GM21447 (cell line): Measurements from ENCODE around the gene STK11IP.

Experiments used
- ATAC-seq: cut with Tn5 transposase; IDR thresholded peaks from one replicate; pipeline ENCODE4 v1.9.1; 2021; ENCODE audit not compliant: unreplicated experiment

Gene STK11IP

GRCh38 chr2:219597552-219598307, at the start of gene STK11IP:
Gene STK11IP (plus strand): TSS chr2:219597857. CDS start chr2:219598120, 263 bp downstream.
- peak; percentile 94 for ATAC-seq

- ATAC-seq: no peak
Measured at GRCh38 chr2:219548990-219549389, 48.7 kb upstream of the STK11IP start.

- no peak for ATAC-seq
Measured at GRCh38 chr2:219549619-219550018, 48.0 kb upstream of the STK11IP start.

GRCh38 chr2:219551441-219552381, 45.9 kb upstream of the STK11IP start:
- peak; percentile 31 for ATAC-seq

- peak; percentile 83 for ATAC-seq
Measured at GRCh38 chr2:219552382-219553167, 45.1 kb upstream of the STK11IP start.

GRCh38 chr2:219553168-219553417, 44.6 kb upstream of the STK11IP start:
- no peak for ATAC-seq

GRCh38 chr2:219553463-219553963, 44.1 kb upstream of the STK11IP start:
- no peak for ATAC-seq

- ATAC-seq: no peak
Measured at GRCh38 chr2:219554350-219554749, 43.3 kb upstream of the STK11IP start.

- ATAC-seq: no peak
Measured at GRCh38 chr2:219555956-219556355, 41.7 kb upstream of the STK11IP start.

GRCh38 chr2:219556413-219556812, 41.2 kb upstream of the STK11IP start:
- no peak for ATAC-seq

- ATAC-seq: no peak
Measured at GRCh38 chr2:219557320-219557719, 40.3 kb upstream of the STK11IP start.

GRCh38 chr2:219557791-219558785, 39.6 kb upstream of the STK11IP start:
- no peak for ATAC-seq

- ATAC-seq: no peak
Measured at GRCh38 chr2:219559156-219559915, 38.3 kb upstream of the STK11IP start.

- no peak for ATAC-seq
Measured at GRCh38 chr2:219560037-219560892, 37.4 kb upstream of the STK11IP start.

- ATAC-seq: no peak
Measured at GRCh38 chr2:219560893-219561178, 36.8 kb upstream of the STK11IP start.

- no peak for ATAC-seq
Measured at GRCh38 chr2:219561179-219562048, 36.2 kb upstream of the STK11IP start.
